Renal pelvis (tissue), 4 donors: ENCODE results near the gene SLC17A7. TPM values are rescaled to one million over a fixed set of nuclear protein-coding genes. Genes with fewer than 3 reads are reported as not detected.

ENCODE experiments used
- DNase-seq: peaks from one replicate; pipeline ENCODE4 v3.0.0-alpha.2; 2013
- polyA plus RNA-seq, 3 donors: library from polyadenylated mRNA; unstranded; fragments of 120-200 nt; gene quantifications; one replicate each; pipeline ENCODE4 v1.2.1, GENCODE V29; 2013; ENCODE audit not compliant: insufficient read length in 3 of 3

SLC17A7 gene
- polyA plus RNA-seq, 3 donors = 0.28 to 0.62 (median 0.55) TPM

DNA sequence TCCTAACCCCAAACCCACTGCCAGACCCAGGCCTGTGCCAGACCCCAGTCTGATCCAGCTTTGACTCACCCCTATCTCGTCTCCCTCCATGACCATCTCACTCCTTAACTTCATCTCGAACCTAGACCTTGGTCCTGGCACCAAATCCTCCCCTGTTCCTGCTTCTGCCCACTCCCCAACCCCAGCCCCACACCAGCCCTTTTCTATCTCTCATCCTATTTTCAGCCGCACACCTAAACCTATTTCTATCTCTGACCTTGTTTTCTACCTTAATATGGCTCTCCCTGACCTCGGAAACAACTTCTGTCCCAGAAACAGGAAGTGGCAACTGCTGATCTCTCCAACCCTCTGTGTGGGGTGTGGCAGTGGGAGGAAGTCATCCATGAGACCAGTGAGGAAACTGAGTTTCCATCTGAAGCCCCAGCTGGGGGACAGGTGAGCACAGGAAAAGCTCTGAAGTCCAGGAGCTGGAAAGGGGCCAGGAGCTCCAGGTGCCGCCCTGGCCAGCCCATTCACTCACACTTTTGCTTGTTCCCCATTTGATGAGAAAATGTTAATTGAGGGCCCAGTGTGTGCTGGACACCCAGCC is 31.8 kb downstream of the SLC17A7 start:
- no peak for DNase-seq

DNA sequence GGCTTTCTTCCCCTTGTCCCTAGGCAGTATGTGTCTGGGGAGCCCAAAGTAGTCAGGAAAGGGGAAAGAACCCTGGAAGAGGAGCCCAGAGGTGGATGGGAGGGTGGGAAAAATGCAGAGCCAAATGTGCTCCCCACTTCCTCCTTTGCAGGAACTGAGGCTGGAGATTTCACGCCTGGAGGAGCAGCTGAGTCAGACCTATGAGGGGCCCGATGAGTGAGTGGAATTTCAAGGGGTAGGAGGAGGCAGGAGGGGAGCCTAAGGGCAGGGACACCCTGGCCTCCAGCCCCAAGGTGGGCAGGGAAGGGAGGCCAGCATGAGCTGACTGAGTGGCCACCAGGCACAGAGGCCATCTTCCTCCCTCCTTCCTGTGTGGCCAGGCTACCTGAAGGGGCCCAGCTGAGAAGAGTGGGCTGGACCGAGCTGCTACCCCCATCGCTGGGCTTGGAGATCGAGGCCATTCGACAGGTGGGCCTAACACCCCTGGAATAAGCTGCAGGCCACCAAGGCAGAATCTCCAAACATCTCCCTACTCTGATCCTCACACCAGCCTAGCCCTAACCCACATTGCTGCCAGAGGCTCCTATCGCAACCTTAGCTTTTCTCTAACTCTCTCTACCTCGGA is 32.4 kb downstream of the SLC17A7 start:
- DNase-seq = no peak

DNA sequence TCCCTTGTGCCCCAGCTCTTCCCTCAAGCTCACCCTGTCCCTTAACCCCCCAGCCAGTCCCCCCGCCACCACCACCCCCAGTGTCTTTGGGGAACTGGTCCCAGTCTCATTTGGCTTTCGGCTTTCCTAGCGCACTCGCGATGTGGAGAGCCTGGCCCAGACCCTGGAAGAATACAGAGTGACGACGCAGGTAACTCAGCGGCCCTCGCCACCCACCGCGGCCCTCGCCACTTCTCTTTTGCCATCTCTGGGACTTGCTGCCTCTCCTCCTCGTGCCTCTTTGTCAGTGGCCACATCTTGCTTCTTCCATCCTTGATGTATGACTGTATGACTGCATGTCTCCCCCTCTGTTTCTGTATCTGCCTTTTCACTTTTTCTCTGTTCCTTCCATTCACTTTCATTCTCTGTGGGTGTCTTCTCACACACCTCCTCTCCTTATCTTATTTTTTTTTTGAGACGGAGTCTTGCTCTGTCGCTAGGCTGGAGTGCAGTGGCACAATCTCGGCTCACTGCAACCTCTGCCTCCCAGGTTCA is 33.8 kb downstream of the SLC17A7 start:
- no peak for DNase-seq

DNA sequence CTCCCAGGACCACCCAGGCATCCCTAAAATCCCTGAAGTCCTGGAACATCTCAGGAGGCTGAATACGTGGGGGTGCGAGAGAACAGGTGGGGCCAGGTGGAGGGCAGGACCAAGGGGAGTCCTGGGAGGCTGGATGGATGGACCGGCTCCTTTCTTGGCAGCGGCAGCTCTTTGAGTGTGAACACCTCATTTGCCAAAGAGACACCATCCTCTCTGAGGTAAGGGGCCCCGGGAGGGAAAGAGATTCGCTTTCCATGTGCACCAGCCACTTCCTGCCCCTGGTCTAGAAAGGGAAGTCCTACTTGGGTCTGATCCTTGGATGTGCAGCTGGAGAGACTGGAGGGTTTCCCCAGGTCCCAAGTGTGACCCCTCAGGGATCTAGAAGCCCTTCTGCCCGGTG is 34.2 kb downstream of the SLC17A7 start:
- DNase-seq = no peak

DNA sequence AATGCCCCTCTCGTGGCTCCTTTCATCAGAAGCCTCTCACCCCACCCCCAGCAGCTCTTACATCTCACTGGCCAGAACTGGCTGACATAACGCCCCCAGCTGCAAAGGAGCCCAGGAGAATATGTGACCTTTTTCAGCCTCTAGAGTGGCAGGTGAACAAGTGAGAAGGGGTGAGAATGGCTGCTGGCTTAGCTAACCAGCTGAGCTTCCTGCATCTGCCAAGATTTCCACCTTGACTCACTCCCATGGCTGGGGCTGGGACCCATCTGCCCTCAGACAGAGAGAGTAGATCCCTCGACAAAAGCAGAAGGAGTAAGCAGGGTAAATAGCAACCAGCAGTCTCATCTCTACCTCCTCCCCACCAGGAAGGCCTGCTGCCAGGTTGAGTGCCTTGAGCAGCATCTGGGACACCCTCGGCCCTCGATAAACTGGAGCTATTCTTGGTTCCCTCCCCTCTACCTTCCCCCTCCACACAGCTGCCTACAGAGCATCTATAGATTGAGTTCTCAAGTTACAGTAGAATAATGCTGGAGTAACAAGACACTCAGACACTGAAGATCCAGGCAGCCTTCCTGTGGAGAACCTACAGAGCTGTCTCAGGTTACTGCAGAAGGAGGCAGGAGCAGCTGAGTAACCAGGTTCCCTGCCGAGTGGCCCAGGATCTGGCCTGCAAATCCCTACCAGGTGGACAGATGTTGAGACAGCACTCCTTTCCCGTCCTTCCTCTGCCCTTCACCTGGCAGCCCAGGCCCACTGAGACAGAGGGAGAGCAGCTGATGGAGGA is 37.7 kb downstream of the SLC17A7 start:
- peak; percentile 51 for DNase-seq

DNA sequence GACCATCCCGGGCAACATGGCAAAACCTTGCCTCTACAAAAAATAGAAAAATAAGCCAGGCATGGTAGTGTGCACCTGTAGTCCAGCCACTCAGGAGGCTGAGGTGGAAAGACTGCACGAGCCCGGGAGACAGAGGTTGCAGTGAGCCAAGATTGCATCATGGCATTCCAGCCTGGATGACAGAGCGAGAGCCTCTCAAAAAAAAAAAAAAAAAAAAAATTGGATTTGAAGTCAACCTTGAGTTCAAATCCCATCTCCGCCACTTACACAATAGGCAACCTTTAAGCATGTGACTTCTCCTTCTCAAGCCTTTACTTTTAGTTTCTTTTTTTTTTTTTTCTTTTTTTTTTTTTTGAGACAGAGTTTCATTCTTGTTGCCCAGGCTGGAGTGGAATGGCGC is 41.3 kb downstream of the SLC17A7 start:
- no peak for DNase-seq

DNA sequence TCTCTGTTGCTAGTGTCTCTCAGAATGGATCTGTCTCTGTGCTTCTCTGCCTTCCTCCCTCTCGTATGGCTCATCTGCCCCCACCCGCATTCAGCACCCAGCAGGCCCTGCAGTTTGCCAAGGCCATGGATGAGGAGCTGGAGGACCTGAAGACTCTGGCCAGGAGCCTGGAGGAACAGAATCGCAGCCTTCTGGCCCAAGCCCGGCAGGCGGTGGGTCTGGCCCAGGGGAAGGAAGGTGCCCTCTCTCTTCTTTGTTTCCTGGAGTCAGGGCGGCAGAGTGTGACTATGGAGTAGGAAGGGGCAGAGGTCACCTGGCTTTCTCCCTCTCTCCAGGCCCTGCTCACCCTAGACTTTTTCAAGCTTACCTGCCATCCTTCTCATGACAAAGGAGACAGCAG is 42.4 kb downstream of the SLC17A7 start:
- DNase-seq = no peak

DNA sequence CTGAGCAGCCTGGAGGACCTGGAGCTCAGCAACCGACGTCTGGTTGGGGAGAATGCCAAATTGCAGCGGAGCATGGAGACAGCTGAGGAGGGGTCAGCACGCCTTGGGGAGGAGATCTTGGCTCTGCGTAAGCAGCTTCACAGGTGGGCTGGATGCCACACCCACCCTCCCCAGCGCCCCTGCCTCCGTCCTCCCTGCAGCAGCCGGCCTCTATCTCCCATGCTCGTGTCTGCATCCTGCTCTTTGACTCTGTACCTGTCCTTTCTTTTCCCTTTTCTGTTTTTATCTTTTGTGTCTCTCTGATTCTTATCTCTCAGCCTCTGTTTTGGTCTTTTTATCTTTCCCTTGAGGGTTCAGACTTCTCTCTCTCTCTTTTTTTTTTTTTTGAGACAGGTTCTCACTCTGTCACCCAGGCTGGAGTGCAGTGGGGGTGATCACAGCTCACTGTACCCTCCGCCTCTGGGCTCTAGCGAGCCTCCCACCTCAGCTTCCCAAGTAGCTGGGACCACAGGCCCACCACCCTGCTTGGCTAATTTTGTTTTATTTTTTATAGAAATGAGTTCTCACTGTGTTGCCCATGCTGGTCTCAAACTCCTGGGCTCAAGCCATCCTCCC is 43.2 kb downstream of the SLC17A7 start:
- no peak for DNase-seq

DNA sequence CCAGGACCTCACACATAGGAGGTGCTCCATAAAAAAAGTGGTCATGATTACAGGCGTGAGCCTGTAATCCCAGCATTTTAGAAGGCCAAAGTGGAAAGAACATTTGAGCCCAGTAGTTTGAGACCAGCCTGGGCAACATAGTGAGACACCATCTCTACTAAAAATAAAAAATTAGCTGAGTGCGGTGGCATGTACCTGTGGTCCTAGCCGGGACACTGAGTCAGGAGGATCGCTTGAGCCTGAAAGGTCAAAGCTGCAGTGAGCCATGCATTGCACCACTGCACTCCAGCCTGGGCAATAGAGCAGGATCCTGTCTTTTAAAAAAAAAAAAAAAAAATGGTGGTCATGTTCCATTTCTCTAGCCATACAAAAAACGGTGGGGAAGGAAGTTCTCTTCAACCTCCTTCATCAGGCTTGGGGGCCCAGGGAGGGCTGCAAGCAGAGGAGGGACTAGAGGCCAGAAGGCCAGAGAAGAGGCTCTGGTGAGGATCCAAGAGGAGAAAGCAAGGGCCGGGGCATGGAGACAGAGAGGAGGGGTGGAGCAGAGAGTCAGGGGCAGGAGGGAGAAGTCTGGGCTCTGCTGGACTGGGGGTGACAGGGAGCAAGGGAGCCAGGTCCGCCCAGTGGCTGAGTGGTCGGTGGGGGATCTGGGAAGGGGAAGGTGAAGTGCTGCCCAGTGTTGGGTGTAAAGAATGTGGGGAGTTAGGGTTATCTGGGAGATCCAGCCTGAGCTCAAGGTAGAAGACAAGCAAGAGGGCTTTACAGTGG is 44.4 kb downstream of the SLC17A7 start:
- no peak for DNase-seq

DNA sequence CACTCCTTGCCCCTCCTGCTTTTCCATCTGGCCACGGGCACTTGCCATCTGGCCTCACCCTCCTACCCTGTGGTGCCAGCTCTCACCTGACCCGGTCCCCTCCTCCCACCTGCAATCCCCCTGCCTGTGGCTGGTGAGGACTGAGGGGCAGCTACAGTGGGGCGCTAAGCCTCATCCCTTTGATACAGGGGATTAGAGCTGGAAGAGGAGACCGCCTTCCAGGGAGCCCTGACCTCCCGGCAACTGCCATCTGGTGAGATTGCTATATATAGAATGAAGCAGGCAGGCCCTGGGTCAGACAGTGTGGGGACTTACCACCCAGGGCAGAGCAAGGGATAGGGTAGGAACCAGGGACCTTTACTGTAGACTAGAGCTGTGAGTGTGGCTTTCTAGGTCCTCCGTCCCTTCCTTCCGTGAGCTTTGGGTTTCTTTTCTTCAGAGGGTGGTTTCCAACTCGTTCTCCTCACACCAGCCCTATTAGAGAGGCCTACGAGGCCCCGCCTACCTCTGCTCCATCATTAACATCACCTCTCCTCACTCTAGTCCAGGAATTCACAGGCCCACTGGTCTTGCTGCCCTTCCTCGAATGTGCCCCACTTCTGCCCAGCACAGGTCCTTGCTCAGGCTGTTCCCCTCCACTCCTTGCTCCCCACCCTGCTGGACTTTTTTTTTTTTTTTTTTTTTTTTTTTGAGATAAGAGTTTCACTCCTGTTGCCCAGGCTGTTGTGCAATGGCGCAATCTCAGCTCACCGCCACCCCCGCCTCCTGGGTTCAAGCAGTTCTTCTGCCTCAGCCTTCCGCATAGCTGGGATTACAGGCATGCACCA is 45.5 kb downstream of the SLC17A7 start:
- DNase-seq = no peak

DNA sequence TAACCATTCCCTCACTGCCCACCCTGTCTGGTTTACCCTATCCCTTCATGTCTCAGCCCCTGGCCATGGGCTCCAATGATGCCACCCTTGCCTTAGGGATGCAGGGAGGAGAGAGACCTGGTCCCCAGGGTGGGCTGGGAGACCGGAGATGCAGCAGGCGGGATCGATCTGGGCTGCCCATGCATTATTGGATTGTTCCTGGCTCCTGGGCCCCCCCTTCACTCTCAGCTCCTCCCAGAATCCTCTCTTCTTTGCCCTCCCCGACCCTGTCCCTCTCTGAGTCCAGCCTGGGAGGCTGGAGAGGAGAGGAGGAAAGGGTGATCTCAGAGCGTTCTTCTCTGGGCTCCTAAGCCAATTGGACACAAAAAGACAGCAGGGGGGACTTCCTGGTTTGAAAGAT is 47.4 kb downstream of the SLC17A7 start:
- no peak for DNase-seq

DNA sequence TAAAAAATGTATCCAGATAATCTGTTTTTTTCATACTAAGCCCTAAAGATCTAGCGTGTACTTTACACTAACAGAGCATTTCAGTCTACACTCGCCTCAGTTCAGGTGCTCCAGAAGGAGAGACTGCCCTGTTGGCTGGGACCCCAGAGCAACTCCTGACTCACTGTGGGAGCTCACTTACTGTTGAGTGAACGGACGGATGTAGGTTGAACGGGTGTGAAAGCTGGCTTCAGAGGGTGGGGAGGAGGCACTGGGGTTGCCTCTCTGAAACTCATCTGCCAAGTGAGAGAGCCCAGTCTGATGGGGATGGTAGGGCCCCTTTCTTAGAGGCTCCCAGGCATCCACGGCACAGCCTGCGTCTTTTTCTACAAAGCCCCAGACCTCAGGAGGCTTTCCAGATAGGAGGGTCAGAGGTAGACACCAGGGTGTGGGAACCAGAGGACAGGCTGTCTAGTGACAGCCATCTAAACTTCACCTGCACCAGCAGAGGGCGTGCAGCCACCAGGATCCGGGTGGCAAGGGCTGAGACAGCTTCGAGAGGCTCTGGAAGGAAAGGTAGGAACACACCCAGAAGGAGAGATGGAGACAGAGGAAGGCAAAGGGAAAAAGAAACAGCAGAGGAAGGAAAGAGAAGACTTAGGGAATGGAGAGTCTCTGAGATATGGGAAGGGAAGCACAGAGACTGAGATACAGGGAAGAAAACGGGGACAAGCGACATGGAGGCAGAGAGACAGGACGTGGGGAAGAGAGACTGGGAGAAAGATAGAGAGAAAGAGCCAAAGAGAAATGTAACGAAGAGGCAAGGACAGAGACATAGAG is 49.5 kb downstream of the SLC17A7 start:
- peak; percentile 69 for DNase-seq

DNA sequence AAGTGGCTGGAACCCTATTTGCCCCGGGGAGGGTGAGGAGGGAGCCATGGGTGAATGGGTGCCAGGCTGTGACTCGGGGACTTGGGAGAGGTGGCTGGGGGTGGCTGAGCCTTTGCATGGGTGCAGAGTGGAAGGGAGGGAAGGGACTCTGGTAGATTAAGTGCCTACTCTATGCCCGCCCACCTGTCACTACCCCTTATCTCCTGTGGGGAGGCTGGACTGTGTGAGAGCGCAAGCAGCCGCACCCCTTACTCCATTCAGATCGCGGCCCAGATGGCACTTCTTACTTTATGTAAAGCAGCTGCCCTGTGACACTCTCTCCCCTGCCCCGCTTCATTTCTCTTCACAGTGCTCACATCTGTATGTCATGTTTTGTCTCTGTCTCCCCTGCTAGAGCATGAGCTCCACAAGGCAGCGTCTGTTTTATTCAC is 50.4 kb downstream of the SLC17A7 start:
- no peak for DNase-seq

DNA sequence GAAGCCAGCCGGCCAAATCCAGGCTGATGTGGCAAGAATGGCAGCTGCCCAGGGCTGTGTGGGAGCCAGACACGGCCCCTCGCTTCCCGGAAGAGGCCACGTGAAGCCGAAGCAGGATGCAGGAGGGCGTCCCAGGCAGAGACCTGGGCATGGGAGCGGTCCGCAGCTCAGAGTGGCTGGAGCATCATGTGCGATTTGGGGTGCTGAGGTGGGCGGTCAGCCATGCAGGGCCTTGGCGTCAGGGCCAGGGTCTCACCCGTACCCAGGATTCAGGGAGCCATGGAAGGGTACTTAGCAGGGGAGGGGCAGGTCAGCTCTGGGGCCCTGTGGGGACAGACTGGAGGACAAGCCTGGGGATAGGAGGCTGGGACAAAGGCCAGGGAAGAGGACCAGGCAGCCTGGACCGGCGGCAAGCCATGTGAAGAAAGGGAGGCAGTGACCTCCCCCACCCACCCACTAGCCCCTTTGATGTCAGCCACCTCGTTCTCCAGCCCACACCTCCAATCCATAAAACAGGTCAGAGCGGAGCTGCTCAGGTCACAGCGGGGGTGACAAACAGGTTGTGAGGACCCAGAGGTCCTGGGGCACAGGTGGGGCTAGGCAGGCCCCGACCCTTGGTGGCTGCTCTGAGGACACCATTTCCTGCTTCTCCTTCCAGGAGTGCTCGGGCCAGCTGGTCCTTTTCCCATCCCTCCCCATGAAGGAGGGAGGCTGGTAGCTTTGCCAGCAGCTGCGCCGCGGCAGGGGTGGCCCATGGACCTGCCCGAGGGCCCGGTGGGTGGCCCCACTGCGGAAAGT is 51.0 kb downstream of the SLC17A7 start:
- no peak for DNase-seq

DNA sequence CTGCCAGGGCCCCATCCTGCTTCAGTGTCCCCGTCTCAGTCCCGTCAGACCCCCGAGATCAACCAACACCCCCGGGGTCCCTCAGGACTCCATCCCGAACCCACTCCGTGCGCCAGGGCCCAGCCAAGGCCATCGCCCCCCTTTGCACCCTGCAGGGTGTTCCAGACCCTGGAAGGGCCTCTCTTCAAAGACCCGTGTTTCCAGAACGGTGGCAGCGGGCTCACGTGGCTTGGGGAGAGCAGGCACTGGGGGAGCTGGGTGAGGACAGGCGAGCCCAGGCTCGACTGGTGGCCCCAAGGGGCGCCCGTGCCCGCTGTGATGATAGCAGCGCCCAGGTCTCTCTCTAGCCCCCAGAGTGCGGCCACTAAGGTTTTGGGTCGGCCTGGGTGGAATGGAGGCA is 51.9 kb downstream of the SLC17A7 start:
- no peak for DNase-seq

DNA sequence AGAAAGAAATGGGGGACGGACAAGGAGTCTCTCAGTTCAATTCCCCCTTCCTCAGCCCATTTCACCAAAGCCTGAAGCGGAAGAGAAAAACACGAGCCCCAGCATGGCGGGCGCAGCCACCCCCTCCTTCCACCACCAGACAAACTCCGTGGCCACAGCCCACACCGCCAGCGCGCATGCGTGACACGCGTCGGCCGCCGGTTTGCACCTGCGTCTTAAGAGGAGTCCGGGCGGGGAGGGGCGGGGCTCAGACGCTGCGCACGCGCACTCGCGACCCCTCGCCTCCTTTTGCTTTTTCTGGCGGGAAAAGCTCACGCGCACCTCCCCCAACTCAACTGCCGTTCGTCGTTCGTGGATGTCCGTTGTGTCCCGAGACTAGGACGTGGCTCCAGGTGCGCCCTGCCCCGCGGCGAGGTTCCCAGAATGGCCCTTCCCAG is 53.4 kb downstream of the SLC17A7 start, which contains the start of gene KASH5:
TSS of gene KASH5 (plus strand) at position 314 of the 437 bp plus-strand sequence. CDS start 2,635 bp downstream, outside the sequence.
- DNase-seq = no peak

DNA sequence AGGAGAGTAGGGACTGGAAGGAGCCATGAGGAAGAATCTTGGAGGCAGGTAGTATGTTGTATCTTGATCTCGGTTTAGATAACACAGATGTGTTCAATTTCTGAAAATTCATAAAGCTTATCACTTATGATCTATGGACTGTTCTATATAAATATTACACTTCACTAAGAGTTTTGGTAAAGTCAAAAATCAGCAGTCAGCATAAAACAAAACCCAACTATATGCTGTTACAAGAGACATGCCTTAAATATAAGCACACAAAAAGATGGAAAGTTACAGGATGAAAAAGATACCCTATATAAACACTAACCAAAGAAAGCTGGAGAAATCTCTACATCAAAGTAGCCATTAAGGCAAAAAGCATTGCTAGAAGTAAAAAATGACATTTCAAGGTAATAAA is 57.7 kb downstream of the SLC17A7 start:
- DNase-seq = no peak

DNA sequence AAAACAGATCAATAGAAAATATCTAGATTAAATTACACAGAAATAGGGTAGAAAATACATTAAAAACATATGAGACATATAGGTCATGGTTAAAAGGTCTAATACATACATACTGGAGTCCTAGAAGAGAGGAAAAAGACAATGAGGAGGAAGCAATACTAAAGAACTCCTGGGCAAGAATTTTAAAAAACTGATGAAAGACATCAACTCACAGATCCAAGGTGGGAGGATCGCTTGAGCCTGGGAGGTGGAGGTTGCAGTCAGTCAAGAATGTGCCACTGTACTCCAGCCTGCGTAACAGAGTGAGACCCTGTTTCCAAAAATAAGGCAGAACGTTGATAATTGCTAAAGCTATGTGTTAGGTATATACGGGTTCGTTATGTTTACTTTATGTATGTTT is 58.7 kb downstream of the SLC17A7 start:
- no peak for DNase-seq

DNA sequence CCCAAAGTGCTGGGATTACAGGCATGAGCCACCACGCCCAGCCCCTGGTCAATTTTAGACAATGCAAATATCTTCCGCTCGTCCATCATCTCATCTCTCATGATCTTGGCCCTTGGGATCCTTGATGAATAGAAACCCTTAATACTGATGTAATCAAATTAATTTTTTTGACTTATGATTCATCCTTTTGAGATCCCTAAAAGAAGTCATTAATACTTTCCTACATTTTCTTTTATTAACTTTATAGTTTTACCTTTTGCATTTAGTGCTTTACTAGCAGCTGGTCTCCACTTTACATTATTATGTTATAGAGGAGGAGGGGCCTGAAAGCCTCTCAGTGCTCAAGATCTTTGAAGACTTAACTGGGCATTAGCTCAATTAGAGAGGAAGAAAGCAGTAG is 60.9 kb downstream of the SLC17A7 start:
- DNase-seq = no peak
